GM18517 (cell line): ENCODE measurements around the gene KCNF1.

Experiments
- ATAC-seq: cut with Tn5 transposase; IDR thresholded peaks from one replicate; pipeline ENCODE4 v1.9.1; 2021; ENCODE audit warnings: mild to moderate bottlenecking, moderate library complexity; ENCODE audit not compliant: unreplicated experiment

Gene KCNF1

DNA sequence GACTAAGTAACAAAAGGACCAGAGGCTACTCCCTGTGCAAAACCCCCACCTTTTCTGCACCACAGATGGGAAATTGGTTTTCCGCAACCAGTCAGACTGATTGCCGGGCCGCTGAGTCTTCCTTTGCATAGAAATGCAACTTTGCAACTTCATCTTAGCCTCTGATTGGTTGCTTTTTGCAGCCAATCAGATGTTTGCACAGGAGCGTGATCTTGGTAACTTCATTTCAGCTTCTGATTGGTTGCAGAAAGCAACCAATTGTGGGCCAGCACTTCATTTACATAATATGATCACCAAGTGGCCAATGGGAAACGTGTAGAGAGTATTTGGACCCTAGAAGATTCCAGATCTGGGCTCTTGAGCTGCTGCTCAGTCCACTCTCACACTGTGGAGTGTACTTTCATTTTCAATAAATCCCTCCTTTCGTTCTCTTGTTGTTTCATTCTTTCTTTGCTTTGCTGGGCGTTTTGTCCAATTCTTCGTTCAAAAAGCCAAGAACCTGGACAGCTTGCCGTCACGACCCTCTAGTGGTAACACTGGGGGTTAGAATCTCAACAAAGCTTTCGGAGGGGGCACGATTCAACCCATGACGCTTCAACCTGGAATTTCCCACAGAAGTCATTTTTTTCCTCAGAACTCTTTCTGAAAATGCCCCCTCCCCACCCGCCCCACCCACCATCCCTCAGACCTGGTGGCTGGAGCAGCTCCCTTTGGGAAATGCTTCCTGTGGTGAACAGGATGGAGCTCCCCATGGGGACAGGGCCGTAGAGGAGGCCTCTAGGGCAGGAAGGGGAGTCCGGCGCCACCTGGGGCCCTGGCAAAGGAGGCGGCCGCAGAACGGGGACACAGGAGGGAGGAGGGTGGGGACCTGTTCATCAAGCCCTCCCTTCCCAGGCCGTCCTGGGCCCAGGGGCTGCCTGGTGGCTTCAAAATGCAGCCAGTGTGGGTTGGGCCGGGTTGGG is 31.8 kb upstream of the KCNF1 start:
- ATAC-seq, result no peak

DNA sequence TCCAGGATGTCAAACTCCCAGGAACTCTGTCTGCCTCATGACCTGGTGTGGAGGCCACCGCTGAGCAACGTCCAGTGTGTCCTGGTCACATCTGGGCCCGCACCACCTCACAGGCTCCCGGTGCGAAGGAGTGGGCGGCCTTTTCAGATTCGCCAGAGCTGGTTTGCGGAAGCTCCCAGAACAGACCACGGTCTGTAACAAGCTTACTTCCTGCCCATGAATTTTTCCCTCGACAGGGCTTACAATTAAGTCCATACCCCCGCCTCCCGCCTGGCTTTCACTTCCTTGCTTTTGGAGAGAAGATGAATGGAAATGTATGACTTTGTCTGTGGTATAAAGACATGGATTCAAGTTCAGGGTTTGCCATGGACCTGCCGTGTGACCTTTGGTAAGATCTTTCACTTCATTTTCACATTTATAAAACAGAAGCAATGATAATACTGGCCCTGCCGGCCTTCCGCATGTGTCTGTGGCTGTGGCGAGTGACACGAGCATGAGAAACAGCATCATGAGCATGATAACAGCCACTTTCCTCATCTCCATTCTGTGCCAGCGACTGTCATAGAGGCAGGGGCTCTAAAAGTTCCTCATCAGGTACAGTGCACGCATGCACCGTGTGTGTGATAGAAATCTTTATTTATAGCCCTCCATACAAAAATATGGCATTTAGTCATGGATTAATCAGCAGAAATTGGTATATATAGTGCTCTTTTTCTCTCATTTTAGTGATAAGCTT is 31.0 kb upstream of the KCNF1 start:
- ATAC-seq, result no peak

- no peak for ATAC-seq
Observed at GRCh38 chr2:10882568-10882967, 29.2 kb upstream of the KCNF1 start.

DNA sequence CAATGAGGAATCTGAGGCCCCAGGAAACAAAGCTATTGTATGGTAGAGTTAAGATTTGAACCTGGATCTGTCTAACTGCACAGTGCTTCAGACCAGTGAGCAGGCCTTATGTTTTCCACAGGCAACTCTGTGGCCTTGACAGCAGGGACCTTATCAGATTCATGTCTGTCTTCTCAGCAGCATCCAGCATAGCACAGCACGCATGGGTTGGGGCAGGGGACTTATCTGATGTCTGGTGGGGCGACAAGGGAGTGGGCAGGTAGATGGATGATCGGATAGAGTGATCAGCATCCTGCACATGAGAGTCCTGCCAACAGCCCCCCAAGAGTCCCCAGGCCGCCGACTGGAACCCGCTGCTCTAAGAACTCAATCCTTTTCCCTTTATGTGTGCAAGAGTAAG is 28.7 kb upstream of the KCNF1 start:
- ATAC-seq, result no peak

DNA sequence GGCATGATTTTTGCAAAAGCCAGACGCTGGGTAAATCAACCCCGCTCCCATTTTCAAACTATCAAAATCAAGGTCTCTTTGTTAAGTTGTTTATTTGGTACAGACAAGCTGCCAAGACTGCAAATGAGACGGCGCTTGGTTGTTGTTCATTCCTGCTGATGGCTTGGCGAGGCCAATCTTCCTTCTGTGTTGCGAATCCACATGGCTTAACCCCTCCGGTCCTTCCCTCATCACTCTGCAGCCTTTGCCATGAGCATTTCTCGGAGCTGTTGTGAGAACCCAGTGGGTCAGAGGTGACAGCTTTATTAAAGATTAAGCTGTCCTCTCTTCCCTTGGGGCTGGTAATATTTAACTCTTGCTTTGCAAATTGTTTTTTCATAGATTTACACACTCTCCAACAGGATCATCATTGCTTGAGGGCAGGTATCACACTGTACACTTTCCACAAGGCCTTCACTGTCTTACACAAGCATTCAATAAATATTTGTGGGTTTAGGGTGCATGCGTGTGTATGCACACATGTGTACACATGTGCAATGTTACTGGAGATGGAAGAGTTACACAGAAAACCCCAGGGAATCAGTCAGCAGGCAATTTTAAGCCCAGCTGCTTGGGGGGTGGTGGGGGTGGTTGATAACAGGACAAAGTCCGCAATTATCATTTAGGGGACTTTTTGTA is 27.8 kb upstream of the KCNF1 start:
- ATAC-seq, result no peak

GRCh38 chr2:10884574-10884975 is 27.2 kb upstream of the KCNF1 start:
- ATAC-seq, result no peak

DNA sequence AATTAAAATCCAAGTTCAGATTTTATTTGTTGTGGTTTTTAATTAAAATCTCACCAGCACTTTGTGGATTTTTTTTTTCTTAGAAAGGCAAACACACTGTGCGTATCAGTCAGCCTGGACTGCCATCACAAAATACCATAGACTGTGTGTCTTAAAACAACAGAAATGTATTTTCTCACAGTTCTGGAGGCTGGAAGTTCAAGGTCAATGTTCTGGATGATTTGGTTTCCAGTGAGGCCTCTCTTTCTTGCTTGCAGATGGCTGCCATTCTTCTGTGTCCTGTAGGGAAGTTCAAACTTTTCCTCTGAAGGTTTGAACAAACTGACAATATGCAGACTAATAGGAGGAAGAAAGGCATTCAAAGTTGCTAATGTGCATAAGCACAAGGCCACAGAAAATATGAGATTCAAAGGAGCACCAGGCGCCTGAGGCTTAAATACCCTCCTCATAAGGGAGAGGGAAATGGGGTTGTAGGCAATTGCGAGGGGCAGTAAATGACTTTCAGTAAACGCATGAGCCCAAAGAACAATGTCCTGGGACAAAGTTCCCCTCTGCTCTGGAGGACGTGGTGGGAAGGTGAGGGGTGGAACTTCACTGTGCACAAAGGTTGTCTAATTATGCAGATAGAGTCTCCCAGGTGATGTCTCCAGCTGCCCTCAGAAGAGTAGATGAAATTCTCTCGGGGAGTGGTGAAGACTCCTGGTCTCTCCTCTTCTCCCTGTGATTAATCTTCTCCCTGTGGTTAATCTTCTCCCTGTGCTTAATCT is 26.5 kb upstream of the KCNF1 start:
- no peak for ATAC-seq

GRCh38 chr2:10887476-10887875 is 24.3 kb upstream of the KCNF1 start:
- no peak for ATAC-seq

GRCh38 chr2:10889651-10890215 is 22.0 kb upstream of the KCNF1 start:
- no peak for ATAC-seq

- ATAC-seq, result no peak
Observed at GRCh38 chr2:10890706-10891270, 20.9 kb upstream of the KCNF1 start.

DNA sequence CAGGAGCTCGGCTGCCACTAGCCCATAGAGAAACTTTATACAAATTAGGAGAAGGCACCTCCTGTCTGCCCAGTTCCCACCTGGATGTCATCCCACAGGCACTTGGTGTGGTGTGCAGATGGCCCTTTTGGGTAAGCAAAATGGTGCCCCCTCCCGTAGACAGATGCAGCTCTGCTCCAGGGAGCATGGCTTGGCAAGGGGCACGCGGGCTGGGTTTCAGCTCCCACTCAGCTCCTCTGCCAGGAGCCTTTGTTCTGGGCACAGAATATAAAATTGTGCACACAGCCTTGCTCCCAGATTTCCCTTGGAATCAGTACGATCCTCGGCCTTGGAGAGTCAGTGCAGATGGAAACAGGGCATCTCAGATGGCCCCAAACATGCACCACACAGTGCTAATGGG is 20.3 kb upstream of the KCNF1 start:
- no peak for ATAC-seq

DNA sequence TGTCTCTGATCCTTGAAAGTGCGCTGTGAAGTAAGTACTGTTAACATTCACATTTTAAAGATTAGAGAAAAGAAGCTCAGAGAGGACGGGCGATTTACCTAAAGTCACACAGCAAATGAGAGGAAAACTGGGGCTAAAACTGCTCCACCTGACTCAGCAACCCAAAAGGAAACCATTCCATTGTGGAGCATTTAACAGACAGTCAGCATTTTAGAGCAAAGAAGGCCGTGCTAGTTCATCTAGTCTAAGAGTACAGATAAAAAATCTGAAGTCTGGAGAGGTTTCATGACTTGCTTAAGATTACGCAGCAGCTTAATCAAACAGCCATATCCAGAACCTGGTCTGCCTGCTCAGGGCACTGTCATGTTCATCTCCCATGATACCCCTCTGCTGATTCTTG is 19.9 kb upstream of the KCNF1 start:
- no peak for ATAC-seq

GRCh38 chr2:10892316-10892715 is 19.4 kb upstream of the KCNF1 start:
- no peak for ATAC-seq

- no peak for ATAC-seq
Observed at GRCh38 chr2:10892796-10893350, 18.9 kb upstream of the KCNF1 start.

GRCh38 chr2:10894264-10894935 is 17.3 kb upstream of the KCNF1 start:
- ATAC-seq, result no peak

DNA sequence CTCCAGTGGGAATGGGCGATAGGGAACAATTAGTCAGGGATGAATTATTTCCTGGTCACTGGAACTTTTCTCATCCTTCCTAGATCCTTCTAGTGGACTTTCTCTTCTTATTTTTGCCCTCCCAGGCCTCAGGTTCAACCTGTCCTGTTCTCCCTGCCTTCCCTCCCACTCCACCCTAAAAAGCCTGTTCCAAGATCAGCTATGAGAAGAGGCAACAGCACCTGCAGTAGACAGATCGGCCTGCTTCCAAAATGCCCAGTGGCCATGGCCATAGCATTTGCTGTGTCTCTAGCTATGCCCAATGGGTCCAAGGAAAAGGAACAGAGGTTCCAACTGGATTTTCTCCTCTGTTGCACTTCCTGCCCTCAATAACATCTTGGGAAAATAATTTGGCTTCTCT is 16.5 kb upstream of the KCNF1 start:
- no peak for ATAC-seq

GRCh38 chr2:10897956-10898355 is 13.8 kb upstream of the KCNF1 start:
- ATAC-seq, result no peak

- ATAC-seq, result no peak
Observed at GRCh38 chr2:10900216-10901109, 11.3 kb upstream of the KCNF1 start.
